GM12891 (cell line): ENCODE measurements around the gene CACNA2D2.

ENCODE experiments used
- DNase-seq: peaks from one replicate; pipeline ENCODE4 v3.0.0; 2011; ENCODE audit warnings: low spot score; ENCODE audit not compliant: insufficient read length
- FAIRE-seq: peaks from 2 replicates; lab custom pipeline; 2011; peaks lifted over from hg19 to GRCh38; lab: Jason Lieb, UNC
- PAX5 ChIP-seq: IDR thresholded peaks from 2 replicates; pipeline ENCODE4 v1.6.1; 2011; ENCODE audit warnings: low read length, moderate library complexity, mild to moderate bottlenecking; ENCODE audit not compliant: insufficient read depth, severe bottlenecking
- POLR2A ChIP-seq: IDR thresholded peaks from 2 replicates; pipeline ENCODE4 v1.6.1; 2011; ENCODE audit warnings: low read depth, low read length, control low read depth
- POLR2AphosphoS5 ChIP-seq: IDR thresholded peaks from 2 replicates; pipeline ENCODE4 v1.6.1; 2011; ENCODE audit warnings: low read depth, low read length, control low read depth
- POU2F2 ChIP-seq: IDR thresholded peaks from 2 replicates; pipeline ENCODE4 v1.6.1; 2011; ENCODE audit warnings: low read depth, mild to moderate bottlenecking, control low read depth, low read length, moderate library complexity
- SPI1 ChIP-seq: IDR thresholded peaks from 2 replicates; pipeline ENCODE4 v1.6.1; 2011; ENCODE audit warnings: low read depth, low read length, control low read depth
- TAF1 ChIP-seq: IDR thresholded peaks from 2 replicates; pipeline ENCODE4 v1.6.1; 2011; ENCODE audit warnings: low read depth, low read length, control low read depth

The CACNA2D2 gene

GRCh38 chr3:50319181-50319893, 184.1 kb downstream of the CACNA2D2 start:
- DNase-seq (no peak), FAIRE-seq (no peak)
- TF ChIP-seq POU2F2 (no peak), POLR2A (no peak), TAF1 (no peak), SPI1 (no peak), POLR2AphosphoS5 (no peak), PAX5 (no peak)

DNA sequence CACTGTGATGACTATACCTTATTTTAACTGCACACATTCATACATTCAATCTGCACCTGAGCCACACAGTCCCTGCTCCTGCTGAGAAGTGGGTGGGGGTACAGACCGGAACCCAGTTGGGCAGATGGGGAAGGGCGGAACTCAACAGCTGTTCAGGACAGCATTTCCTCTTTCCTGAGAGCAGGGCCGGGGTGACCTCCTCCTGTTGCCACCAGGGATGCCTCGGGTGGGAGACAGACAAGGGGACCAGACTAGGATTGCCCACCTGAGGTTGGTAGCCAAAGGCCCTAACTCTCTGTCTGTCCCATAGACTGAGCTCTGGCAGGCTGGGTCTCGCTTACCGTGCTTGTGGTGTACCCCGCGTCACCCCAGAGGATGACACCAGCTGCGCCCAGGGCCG, 184.8 kb downstream of the CACNA2D2 start:
- no peak for TF ChIP-seq TAF1
- TF ChIP-seq POLR2AphosphoS5 = no peak
- no peak for TF ChIP-seq POU2F2
- TF ChIP-seq POLR2A = no peak
- no peak for TF ChIP-seq SPI1
- no peak for TF ChIP-seq PAX5
- DNase-seq = no peak
- FAIRE-seq = no peak

DNA sequence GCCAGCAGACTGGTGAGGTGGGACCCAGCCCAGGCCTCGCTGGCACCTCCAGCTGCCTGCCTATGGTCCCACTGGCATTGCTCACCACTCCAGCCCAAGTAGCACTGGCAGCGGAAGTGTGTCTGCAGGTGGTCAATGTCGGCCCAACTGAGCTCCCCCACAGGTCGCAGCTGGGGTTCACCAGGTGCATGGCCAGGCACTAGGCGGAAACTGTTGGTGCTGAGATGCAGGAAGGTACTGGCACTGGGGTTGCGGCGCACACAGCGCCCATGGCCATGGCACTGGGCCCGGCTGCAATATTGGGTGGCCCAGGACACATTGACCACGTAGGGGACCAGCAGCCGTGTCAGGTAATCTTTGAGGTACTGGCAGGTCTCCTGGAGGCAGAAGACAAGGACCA, 185.3 kb downstream of the CACNA2D2 start:
- no peak for TF ChIP-seq POU2F2
- no peak for TF ChIP-seq SPI1
- no peak for TF ChIP-seq POLR2AphosphoS5
- no peak for TF ChIP-seq TAF1
- TF ChIP-seq PAX5 = no peak
- TF ChIP-seq POLR2A = no peak
- FAIRE-seq (no peak), DNase-seq (no peak)

DNA sequence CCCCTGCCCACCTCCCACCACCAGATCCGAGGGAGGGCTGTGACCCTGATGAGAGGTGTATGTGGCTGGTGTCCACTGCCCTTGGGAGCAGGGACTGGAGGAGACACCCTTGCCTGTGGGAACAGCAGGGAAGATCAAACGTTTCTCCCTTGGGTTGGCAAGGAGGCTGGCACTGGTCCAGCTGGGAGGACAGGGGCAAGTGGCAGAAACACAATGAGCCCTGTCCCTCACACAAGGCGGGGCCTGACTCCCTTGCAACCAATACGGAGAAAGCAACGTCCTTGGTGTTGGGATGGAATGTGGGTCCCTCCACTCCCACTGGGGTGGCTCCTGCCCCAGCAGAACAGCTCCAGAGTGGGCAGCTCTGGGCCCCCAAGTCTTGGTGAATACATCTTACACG, 186.1 kb downstream of the CACNA2D2 start:
- DNase-seq (no peak), FAIRE-seq (no peak)
- no peak for TF ChIP-seq PAX5
- no peak for TF ChIP-seq POU2F2
- TF ChIP-seq SPI1 = no peak
- no peak for TF ChIP-seq TAF1
- TF ChIP-seq POLR2A = no peak
- TF ChIP-seq POLR2AphosphoS5 = no peak

GRCh38 chr3:50316657-50317242, 186.7 kb downstream of the CACNA2D2 start:
- FAIRE-seq = no peak

GRCh38 chr3:50314816-50315215, 188.6 kb downstream of the CACNA2D2 start:
- FAIRE-seq = no peak
- no peak for TF ChIP-seq TAF1
- no peak for DNase-seq

More at GRCh38 chr3:50316657-50317242, 186.7 kb downstream of the CACNA2D2 start:
- TF ChIP-seq POU2F2 = no peak
- TF ChIP-seq SPI1 = no peak
- no peak for TF ChIP-seq POLR2AphosphoS5
- no peak for TF ChIP-seq PAX5
- no peak for TF ChIP-seq TAF1
- no peak for TF ChIP-seq POLR2A
- DNase-seq = no peak

DNA sequence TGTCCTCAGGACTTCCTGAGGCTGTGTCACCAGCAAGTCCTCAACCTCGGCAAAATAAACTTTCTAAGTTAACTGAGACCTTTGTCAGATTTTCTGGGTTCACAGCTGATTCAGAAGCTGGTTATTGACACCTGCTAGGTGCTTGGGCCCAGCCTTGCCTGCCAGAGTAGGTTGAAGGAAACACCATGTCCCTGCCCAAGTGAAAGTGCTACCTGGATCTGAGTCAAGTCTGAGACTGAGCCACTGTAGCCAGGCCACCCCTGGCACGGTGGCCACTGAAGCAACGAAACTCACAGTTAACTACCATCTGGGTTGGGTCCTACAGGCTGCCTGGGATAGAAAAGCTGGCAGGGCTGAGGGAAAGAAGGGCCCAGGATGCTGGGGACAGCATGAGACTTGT, 189.1 kb downstream of the CACNA2D2 start:
- TF ChIP-seq PAX5 (no peak), POLR2A (no peak), TAF1 (no peak), SPI1 (no peak), POU2F2 (no peak), POLR2AphosphoS5 (no peak)
- DNase-seq (no peak), FAIRE-seq (no peak)
